OCI-LY7 (cell line): ENCODE results near the gene NPNT. TPM values are rescaled to one million over a fixed set of nuclear protein-coding genes. Genes with fewer than 3 reads are reported as not detected.

ENCODE experiments used
- BruUV-seq: library from RNA; stranded (reverse); fragments of 400-500 nt; replicated peaks from 2 replicates; lab custom pipeline; 2021; lab: Mats Ljungman, UMichigan
- CTCF ChIA-PET: fragments of 300-600 bp; sonication (Branson Sonifier 250); formaldehyde crosslinking; loops from one replicate; lab custom pipeline; 2022; ENCODE audit warnings: antibody characterized with exemption; ENCODE audit not compliant: unreplicated experiment; lab: Charles Lee
- POLR2A ChIA-PET: fragments of 300-600 bp; sonication (Branson Sonifier 250); formaldehyde crosslinking; loops from one replicate; lab custom pipeline; 2022; ENCODE audit warnings: antibody characterized with exemption; lab: Charles Lee
- DNase-seq: peaks from one replicate; pipeline ENCODE4 v3.0.0-alpha.2; 2015; ENCODE audit warnings: low spot score
- H2AFZ ChIP-seq: fragments of 200-600 bp; sonication (generic), shearing (Covaris generic); 2 replicates; pipeline ENCODE4 v1.6.1; 2014; ENCODE audit warnings: mild to moderate bottlenecking, antibody characterized with exemption, low read length, moderate library complexity
- H3K27ac ChIP-seq: fragments of 200-600 bp; sonication (generic); 2 replicates; pipeline ENCODE4 v1.5.1; 2014; ENCODE audit warnings: mixed run types, low read depth, mild to moderate bottlenecking, moderate library complexity, low read length, inconsistent platforms; ENCODE audit not compliant: poor library complexity, severe bottlenecking
- H3K36me3 ChIP-seq: fragments of 200-600 bp; sonication (generic); 2 replicates; pipeline ENCODE4 v1.6.1; 2014; ENCODE audit warnings: mild to moderate bottlenecking, antibody characterized with exemption, low read length, moderate library complexity, mixed read lengths; ENCODE audit not compliant: insufficient read depth
- H3K4me1 ChIP-seq: fragments of 200-600 bp; sonication (generic); 2 replicates; pipeline ENCODE4 v1.5.1; 2014; ENCODE audit warnings: mild to moderate bottlenecking, low read length; ENCODE audit not compliant: insufficient read depth, poor library complexity, severe bottlenecking
- H3K4me2 ChIP-seq: fragments of 200-600 bp; sonication (generic); 2 replicates; pipeline ENCODE4 v1.6.1; 2014; ENCODE audit warnings: mild to moderate bottlenecking, low read length
- H3K4me3 ChIP-seq: fragments of 200-600 bp; sonication (generic); 2 replicates; pipeline ENCODE4 v1.5.1; 2014; ENCODE audit warnings: mild to moderate bottlenecking, low read depth, low read length; ENCODE audit not compliant: poor library complexity, severe bottlenecking
- H3K79me2 ChIP-seq: fragments of 200-600 bp; sonication (generic); 2 replicates; pipeline ENCODE4 v1.6.1; 2016; ENCODE audit warnings: low read depth, mild to moderate bottlenecking, low read length, moderate library complexity, mixed read lengths; ENCODE audit not compliant: insufficient read depth
- H3K9me2 ChIP-seq: fragments of 200-600 bp; sonication (generic); 2 replicates; pipeline ENCODE4 v1.6.1; 2016; ENCODE audit warnings: mild to moderate bottlenecking, low read length, mixed read lengths; ENCODE audit not compliant: insufficient read depth
- H3K9me3 ChIP-seq: fragments of 200-600 bp; sonication (generic); 2 replicates; pipeline ENCODE4 v1.6.1; 2014; ENCODE audit warnings: mild to moderate bottlenecking, mixed run types, low read length, mixed read lengths
- H4K20me1 ChIP-seq: fragments of 200-600 bp; sonication (generic); 2 replicates; pipeline ENCODE4 v1.6.1; 2014; ENCODE audit warnings: mild to moderate bottlenecking, antibody characterized with exemption, low read length, moderate library complexity, mixed read lengths; ENCODE audit not compliant: insufficient read depth
- EZH2phosphoT487 ChIP-seq: fragments of 200-600 bp; sonication (generic); IDR thresholded peaks from 2 replicates; pipeline ENCODE4 v1.6.1; 2018; ENCODE audit warnings: low read depth, borderline replicate concordance, mild to moderate bottlenecking, mixed run types, antibody characterized with exemption, low read length, moderate library complexity, mixed read lengths
- intact Hi-C: fragments of 100-400 bp; cut with micrococcal nuclease; formaldehyde crosslinking; loops from one replicate; pipeline ENCODE4 v1.10.0; 2022; ENCODE audit not compliant: unreplicated experiment
- total RNA-seq, 2 experiments: library from RNA; depleted of rRNA in 1 of 2; stranded (reverse); fragments of >200 nt in 1 of 2; shearing (Covaris generic) in 1 of 2; gene quantifications; 2 replicates each; pipeline ENCODE4 v1.2.3, GENCODE V29; 2014 to 2022
- TF ChIP-seq, protein P1 (sequence below): fragments of 200-600 bp; sonication (generic); conservative IDR thresholded peaks from 2 replicates; pipeline ENCODE4 v1.5.1; 2014; ENCODE audit warnings: mild to moderate bottlenecking, antibody characterized with exemption, low read length, moderate library complexity, mixed read lengths

NPNT gene
- total RNA-seq, 2 experiments from 2014 or later: not detected

DNA sequence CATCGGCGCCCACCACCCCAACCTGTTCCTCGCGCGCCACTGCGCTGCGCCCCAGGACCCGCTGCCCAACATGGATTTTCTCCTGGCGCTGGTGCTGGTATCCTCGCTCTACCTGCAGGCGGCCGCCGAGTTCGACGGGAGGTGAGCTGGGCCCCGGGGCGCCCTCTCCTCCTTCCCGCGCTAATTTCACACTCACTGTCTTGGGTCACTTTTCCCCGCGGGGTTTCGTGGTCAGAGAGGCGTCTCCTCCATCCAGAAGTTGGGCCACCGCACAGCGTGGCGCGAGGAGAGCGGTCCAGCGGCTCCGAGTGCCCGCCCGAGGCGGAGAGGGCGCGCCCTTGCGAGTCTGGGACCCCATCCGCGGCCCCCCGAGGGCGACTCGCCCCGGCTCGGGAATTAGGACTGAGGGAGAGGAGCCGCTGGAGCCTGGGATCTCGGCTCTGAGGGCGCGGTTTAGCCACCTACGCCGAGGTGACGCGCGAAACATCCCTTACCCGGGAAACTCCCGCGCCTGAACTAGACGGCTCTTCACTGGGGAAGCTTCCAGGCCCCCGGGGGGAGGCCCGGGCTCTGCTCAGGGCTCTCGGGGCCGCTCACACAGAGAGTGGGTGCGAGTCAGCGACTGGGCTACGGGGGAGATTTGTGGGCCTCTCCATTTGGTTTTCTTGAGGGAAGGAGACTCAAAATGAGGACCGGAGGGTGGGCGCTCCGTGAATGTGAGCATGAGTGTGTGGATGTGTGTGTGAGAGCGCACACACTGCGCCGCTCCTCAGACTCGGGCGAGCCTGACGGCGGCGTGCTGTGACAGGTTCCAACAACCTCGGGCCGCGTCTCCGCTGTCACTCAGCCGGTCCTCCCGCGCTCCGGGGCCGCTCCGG, 551 bp downstream of the NPNT start:
- Histone ChIP-seq H3K4me3 (no peak overlapping the region), H3K9me3 (no peaks in the 10 kb centered on the region), H3K4me2 (no peak overlapping the region), H3K27ac (no peak overlapping the region), H2AFZ (no peak overlapping the region), H3K36me3 (no peaks in the 10 kb centered on the region), H3K9me2 (no peaks in the 10 kb centered on the region), H4K20me1 (no peaks in the 10 kb centered on the region), H3K4me1 (no peaks in the 10 kb centered on the region), H3K79me2 (no peaks in the 10 kb centered on the region)
- BruUV-seq: no TSS peak
- TF ChIP-seq, protein P1, sequence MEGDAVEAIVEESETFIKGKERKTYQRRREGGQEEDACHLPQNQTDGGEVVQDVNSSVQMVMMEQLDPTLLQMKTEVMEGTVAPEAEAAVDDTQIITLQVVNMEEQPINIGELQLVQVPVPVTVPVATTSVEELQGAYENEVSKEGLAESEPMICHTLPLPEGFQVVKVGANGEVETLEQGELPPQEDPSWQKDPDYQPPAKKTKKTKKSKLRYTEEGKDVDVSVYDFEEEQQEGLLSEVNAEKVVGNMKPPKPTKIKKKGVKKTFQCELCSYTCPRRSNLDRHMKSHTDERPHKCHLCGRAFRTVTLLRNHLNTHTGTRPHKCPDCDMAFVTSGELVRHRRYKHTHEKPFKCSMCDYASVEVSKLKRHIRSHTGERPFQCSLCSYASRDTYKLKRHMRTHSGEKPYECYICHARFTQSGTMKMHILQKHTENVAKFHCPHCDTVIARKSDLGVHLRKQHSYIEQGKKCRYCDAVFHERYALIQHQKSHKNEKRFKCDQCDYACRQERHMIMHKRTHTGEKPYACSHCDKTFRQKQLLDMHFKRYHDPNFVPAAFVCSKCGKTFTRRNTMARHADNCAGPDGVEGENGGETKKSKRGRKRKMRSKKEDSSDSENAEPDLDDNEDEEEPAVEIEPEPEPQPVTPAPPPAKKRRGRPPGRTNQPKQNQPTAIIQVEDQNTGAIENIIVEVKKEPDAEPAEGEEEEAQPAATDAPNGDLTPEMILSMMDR: no peak
- TF ChIP-seq EZH2phosphoT487: no peak
- intact Hi-C loops: no loop called here
- POLR2A ChIA-PET: no interaction called here
- no peak for DNase-seq
- CTCF ChIA-PET: no interaction called here

DNA sequence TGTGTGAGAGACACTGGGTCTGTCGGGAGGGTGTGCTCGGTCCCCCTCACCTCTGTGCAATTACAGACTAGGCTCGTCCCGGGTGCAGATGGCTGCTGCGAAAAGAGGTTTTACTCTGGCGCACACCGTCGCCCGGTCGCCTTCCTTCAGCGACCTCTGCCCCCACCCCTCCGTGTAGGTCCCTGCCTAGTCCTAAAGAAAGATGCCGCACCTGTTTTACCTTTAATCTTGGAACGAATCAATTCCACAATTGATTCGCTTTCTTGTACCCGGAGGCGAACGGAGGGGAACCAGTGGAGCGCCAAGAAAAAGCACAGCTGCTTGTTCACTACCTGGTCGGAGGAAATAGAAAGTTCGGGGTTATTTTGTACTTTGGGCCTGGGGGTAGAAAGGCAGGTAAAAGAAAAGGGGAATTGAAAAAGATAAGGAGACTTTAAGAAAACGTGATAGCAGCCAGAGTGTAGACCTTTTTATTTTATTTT, 1.2 kb downstream of the NPNT start:
- no peak overlapping the region for H3K27ac ChIP-seq

More for the DNA sequence above, 1.2 kb downstream of the NPNT start:
- no peak overlapping the region for H3K4me3 ChIP-seq
- no peak for DNase-seq
- H3K4me1 ChIP-seq: no peaks in the 10 kb centered on the region
- no peaks in the 10 kb centered on the region for H3K9me2 ChIP-seq
- ChIA-PET CTCF (no interaction called here), POLR2A (no interaction called here)
- H3K79me2 ChIP-seq: no peaks in the 10 kb centered on the region
- H3K9me3 ChIP-seq: no peaks in the 10 kb centered on the region
- no peak for TF ChIP-seq EZH2phosphoT487
- TF ChIP-seq, protein P1: no peak
- no peaks in the 10 kb centered on the region for H3K36me3 ChIP-seq
- H3K4me2 ChIP-seq: no peak overlapping the region
- no TSS peak for BruUV-seq
- no peaks in the 10 kb centered on the region for H4K20me1 ChIP-seq
- no peak overlapping the region for H2AFZ ChIP-seq
- intact Hi-C loops: no loop called here
